ENCODE measurements around the gene ARHGAP24. TPM values are rescaled to one million over a fixed set of nuclear protein-coding genes. Genes with fewer than 3 reads are reported as not detected.
"Not testable (repeated sequence)": the region's sequence is repeated elsewhere in the genome, so short reads cannot be mapped to it uniquely, and the experiment has no call there.

Gene ARHGAP24
- total RNA-seq, 1 donor from 2014 or later: not detected

GRCh38 chr4:85806334-85806733 lies 331.4 kb downstream of the ARHGAP24 start:
- intact Hi-C loops (cut with micrococcal nuclease): no loop called here

DNA sequence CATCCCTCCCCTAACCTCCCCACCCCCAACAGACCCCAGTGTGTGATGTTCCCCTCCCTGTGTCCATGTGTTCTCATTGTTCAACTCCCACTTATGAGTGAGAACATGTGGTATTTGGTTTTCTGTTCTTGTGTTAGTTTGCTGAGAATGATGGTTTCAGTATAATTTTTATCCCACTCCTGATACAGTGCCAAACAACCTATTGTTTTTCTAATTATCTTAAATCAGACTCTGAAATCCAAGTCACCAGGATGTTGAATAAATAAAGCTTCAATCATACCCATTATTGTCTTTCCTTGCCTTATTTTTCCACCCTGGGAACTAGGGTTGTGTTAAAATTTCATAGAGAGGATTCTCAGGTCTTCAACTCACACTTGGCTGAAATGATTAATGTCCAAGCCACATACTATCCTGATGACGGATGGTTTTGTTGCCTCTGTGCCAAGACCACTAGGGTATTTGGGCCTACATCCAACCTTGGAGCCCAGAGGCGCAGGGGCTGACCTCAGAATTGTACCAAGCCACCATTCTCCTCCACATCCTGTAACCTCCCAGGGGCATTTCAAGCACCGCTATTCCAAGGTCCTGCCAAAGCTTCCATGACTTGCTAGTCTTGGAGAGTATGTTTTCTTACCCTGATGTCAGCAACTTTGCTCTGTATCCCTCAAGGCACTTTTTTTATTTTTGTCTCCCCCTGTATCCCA lies 332.4 kb downstream of the ARHGAP24 start:
- intact Hi-C loops (cut with micrococcal nuclease): no loop called here

GRCh38 chr4:85808104-85808503 lies 333.2 kb downstream of the ARHGAP24 start:
- intact Hi-C loops (cut with micrococcal nuclease): no loop called here

DNA sequence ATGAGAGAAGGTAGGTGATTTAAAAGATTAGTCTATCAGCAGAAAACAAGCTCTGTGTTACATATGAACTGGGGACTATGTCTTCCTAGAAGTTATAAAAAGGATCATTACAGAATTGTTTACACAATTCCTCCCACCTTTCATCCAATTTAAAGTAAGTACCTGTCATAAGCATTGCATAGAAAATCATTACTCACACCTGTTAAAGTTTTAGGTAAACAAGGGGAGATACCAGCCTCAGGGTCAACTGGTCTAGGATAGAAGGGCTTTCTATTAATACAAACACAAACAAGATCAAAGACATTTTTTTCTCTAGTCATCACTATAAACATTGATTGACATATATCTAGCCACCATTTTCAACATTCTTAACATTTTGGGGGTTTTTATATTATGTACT lies 333.9 kb downstream of the ARHGAP24 start:
- intact Hi-C loops (cut with micrococcal nuclease): no loop called here

DNA sequence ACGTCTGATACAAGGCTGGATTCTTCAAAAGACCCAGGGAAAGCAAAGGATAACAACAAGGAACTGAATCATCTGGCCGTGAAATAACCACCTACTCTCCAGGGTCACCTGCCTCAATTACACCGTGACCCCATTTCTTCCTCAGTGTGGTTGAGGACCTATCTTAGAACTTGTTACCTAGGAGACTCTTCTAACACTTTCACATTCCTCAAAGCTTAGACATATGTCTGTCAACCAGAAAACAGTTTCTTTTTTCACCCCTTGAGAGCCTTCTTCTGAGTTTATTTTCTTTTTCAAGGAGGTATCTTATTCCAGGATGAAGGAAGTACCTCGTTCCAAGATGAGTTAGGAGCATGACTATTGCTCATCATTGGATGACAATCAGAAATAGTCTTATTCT lies 337.8 kb downstream of the ARHGAP24 start:
- intact Hi-C loops (cut with micrococcal nuclease): no loop called here

GRCh38 chr4:85815796-85816459 lies 341.0 kb downstream of the ARHGAP24 start:
- intact Hi-C loops (cut with micrococcal nuclease): no loop called here

- intact Hi-C loops (cut with micrococcal nuclease): no loop called here
Observed at GRCh38 chr4:85818700-85819099, 343.8 kb downstream of the ARHGAP24 start.

- intact Hi-C loops (cut with micrococcal nuclease): not testable (repeated sequence)
Observed at GRCh38 chr4:85820101-85820500, 345.2 kb downstream of the ARHGAP24 start.

DNA sequence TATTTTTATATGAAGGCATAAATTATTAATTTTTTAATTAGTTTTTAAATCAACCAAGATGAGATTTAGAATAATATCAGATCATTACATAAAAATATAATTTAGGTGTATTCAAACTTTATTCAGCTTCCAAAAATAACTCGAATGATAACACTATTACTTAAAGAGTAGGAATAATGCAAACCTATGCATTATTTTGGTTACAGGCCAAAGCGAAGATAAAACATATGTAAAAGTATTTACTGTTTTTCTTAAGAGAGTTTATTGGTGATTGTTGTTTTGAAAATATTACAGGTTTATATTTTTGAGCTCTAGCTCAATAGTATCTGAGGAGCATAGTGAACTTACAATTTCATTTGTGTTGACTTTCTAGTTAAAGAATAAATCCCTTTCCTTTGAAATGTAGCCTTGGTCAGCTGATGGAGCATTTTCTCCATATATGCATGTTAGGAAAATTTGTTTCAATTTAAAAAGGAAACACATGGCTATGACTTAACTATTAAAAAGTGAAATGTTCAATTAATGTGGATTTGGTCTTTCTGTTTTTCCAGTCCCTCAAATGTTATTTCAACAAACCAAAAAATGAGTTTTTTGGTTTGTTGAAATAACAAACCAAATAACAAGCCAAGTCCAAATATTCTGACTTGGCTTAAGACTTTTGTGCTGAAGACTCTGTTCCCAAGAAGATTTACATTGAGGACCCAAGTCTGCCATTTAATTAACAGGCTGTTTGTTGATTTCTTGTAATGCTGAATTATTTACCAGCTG lies 346.9 kb downstream of the ARHGAP24 start:
- intact Hi-C loops (cut with micrococcal nuclease): no loop called here

GRCh38 chr4:85823295-85823694 lies 348.3 kb downstream of the ARHGAP24 start:
- intact Hi-C loops (cut with micrococcal nuclease): no loop called here

GRCh38 chr4:85824166-85824945 lies 349.4 kb downstream of the ARHGAP24 start:
- intact Hi-C loops (cut with micrococcal nuclease): no loop called here

DNA sequence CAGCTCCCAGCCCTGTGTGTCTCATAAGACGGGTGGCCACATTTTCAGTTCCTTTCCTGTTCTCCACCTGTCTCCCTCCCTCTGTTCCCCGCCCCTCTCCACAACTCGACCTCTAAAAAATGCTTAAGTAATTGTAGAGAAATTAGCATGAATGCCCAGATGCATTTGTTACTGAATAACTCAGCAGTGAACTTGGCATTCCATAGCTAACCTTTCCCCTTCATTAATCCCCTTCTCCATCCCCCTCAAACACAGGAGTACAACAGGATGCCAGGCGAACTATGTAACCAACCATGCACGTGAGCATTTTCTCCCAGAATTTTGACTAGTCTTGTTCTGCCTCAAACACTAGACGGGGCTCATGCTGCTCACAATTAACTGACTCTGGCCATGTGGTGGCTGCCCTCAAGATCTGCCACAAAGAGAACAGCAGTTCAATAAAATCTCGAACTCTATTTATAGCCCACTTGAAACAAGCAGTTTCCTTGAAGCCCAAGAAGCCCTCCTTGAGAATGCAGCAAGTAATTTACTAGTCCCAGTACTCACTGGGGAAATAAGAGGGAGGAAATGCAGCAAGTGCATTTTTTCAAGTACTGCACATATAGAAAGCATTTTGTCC lies 351.2 kb downstream of the ARHGAP24 start:
- intact Hi-C loops (cut with micrococcal nuclease): no loop called here

- intact Hi-C loops (cut with micrococcal nuclease): no loop called here
Observed at GRCh38 chr4:85828027-85828890, 353.3 kb downstream of the ARHGAP24 start.

DNA sequence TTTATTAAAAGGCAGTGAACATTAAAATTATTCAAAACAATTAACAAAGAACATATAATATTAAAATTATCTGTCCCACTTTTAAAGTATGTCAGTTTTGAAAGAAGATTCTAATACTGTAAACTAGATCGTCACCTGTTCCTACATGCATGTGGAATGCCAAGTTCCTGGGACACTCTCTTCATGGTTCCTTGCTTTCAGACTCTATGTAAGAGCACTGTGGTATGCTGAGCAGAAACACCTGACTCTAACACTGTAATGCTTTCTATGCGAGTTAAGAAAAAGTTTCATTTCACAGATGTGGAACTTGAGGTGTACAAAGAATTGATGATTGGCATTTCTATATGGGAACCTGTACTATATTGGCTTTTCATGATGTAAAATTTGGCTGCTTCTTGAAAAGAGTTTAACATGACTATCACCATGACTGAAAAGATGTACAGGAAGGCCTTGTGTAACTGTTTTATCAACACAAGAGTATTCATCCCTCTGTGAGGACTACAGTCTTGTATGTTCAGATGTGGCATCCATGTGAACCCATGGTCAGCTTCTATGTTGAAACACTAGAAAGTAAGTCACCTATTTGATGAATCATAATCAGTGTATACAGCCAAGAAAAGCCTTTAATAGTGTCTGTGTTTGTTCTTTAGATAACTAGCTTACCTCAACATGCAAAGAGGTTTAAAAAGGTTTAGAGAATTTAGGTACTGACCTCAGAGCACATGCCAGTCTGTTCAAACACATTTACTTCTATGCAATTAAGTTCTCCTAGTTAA lies 354.5 kb downstream of the ARHGAP24 start:
- intact Hi-C loops (cut with micrococcal nuclease): no loop called here

- intact Hi-C loops (cut with micrococcal nuclease): no loop called here
Observed at GRCh38 chr4:85831647-85832046, 356.7 kb downstream of the ARHGAP24 start.

GRCh38 chr4:85833302-85833701 lies 358.4 kb downstream of the ARHGAP24 start:
- intact Hi-C loops (cut with micrococcal nuclease): no loop called here

DNA sequence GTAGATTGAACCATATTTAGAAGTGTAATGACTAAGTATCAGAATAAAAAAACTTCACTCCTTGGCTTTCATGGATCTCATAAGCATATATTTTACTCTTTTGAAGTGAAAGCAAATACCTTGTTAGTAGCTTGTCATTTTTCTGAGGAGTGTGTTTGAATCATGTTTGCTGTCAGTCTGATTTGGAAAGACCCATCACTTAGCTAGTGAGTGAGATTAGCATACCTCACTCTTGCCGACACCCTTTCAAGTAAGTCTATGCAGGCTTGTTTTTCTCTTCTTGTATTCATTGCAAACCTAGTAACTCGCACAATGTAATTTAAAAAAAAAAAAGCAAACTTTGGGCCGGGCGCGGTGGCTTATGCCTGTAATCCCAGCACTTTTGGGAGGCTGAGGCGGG lies 360.0 kb downstream of the ARHGAP24 start:
- intact Hi-C loops (cut with micrococcal nuclease): no loop called here

DNA sequence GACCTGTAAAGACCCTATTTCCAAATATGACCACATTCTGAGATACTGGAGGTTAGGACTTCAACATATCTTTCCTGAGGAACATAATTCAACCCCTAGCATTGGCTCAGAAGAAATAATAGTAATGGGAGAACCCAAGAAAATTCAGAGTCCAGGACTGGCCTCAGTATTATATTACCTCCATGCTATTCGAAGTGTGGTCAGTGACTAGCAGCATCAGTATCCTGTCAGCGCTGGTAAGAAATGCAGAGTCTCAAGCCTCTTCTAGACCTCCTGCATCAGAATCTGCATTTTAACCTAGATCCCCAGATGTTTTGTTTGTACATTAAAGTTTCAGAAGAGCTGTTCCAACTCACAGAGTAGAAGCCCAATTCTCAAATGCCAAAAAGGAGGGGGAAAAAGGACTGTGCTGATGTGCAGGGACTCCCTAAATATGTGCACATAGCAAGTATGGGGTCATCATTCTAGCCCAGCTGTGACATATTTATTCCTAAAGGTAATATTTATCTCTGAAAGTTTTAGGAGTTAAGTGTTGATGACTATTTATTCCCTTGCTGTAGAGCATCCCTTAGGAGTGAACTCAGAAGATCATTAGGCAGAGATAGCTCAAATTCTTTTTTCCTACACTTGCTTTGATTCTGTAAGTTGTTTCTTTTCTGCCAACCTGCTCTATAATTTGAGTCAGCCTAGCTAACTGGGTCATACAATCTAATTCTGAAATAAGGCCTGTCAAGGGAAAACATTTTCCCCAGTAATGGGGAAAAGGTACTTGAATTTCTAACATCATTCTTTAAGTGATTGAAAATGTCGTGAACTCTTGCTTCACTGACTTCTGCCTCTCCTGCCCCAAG lies 361.9 kb downstream of the ARHGAP24 start:
- intact Hi-C loops (cut with micrococcal nuclease): no loop called here

GRCh38 chr4:85837439-85837733 lies 362.4 kb downstream of the ARHGAP24 start:
- intact Hi-C loops (cut with micrococcal nuclease): no loop called here

Data from T-helper 1 cell treated with Interleukin-12 subunit alpha and Interleukin-12 subunit beta and Interleukin-4 antibody, amounts not matched to agents 30 ng/mL and 1 ng/mL, for 36 hours (primary cell).